Measurements from ENCODE around the gene ADGRL1.

DNA sequence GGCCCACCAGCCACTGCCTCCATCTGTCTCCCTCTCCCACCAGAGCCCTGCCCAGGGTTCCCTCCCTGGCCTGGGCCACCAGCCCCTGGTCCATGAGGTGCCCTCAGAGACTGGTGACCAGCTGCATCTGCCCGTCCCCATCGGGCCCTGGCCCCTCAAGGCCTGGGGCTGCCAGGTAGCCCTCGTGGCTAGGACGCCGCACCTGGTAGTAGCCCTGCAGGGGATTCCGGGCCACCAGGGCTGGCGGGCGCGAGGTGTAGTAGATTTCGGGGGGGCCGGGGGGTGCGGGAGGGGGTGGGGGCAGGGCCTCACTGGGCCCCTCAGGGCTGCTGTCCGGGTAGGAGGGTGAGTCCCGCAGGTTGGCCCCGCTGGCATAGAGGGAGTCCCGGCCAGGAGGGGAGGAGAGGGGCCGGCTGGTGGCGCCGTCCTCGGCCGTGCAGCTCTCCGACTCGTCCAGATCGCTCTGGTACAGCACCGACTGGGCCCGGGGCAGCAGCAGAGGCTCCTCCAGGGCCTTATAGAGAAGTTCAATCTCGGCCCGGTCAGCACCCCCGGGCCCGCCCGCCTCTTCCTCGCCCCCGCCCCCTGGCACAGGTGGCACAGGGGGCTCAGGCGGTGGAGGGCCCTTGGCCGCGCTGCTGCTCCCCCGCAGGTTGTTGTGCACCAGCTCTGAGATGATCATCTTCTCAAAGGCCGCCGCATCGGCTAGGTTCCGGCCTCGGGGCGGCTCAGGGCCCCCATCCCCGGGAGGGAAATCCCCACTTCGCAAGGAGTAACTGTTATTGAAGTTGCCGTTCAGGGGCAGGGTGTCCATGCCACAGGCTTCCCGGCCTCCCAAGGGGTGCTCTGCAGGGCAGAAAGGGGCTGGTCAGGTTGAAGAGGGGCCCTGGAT, 55.0 kb downstream of the ADGRL1 start:
- TF ChIP-seq ETV6 (IDR thresholded peaks at IDR 0.05; ENCODE audit: borderline replicate concordance in 1 of 2, low read depth in 2 of 2, low read length in 1 of 2) (no peak), ETV6 (CRISPR knock-in tag; IDR thresholded peaks at IDR 0.05; ENCODE audit: borderline replicate concordance) (no peak), BRF2 (IDR thresholded peaks at IDR 0.05; ENCODE audit: borderline replicate concordance, insufficient read depth, insufficient read length) (no peak), ATF4 (CRISPR knock-in tag; IDR thresholded peaks at IDR 0.05) (no peak), POLR2AphosphoS5 (IDR thresholded peaks at IDR 0.05; ENCODE audit: control insufficient read depth, insufficient read depth, low read depth, low read length) (no peak), POLR2A (conservative IDR thresholded peaks at IDR 0.05) (no peak), MAFF (IDR thresholded peaks at IDR 0.05; ENCODE audit: low read length) (no peak), MAX (CRISPR knock-in tag; IDR thresholded peaks at IDR 0.05) (no peak), ESRRA (IDR thresholded peaks at IDR 0.05; ENCODE audit: borderline replicate concordance, low read depth) (no peak), HMGXB4 (CRISPR knock-in tag; IDR thresholded peaks at IDR 0.05) (no peak), ZNF431 (CRISPR knock-in tag; IDR thresholded peaks at IDR 0.05) (no peak), MXI1 (IDR thresholded peaks at IDR 0.05; ENCODE audit: low read depth, low read length) (no peak), FOXA1 (IDR thresholded peaks at IDR 0.05; ENCODE audit: borderline replicate concordance) (no peak)
- TF ChIP-seq, protein P1, sequence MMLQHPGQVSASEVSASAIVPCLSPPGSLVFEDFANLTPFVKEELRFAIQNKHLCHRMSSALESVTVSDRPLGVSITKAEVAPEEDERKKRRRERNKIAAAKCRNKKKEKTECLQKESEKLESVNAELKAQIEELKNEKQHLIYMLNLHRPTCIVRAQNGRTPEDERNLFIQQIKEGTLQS (IDR thresholded peaks at IDR 0.05), result no peak
- TF ChIP-seq, protein P1 (CRISPR knock-in tag; conservative IDR thresholded peaks at IDR 0.05), result no peak
